Left forelimb (tissue), 1 donor: ENCODE results near the gene GJD4.

Source experiments
- DNase-seq: peaks from one replicate; pipeline ENCODE4 v3.0.0-alpha.2; 2018; ENCODE audit warnings: low spot score

Gene GJD4

GRCh38 chr10:35579116-35579515, 26.0 kb upstream of the GJD4 start:
- DNase-seq = no peak

GRCh38 chr10:35579726-35580422, 25.3 kb upstream of the GJD4 start:
- DNase-seq = no peak

- DNase-seq = no peak
Measured at GRCh38 chr10:35580423-35580770, 24.7 kb upstream of the GJD4 start.

GRCh38 chr10:35581655-35582054, 23.5 kb upstream of the GJD4 start:
- DNase-seq = no peak

- no peak for DNase-seq
Measured at GRCh38 chr10:35584946-35585345, 20.2 kb upstream of the GJD4 start.

GRCh38 chr10:35585356-35585755, 19.8 kb upstream of the GJD4 start:
- no peak for DNase-seq

GRCh38 chr10:35585903-35586535, 19.1 kb upstream of the GJD4 start:
- DNase-seq = no peak

GRCh38 chr10:35588836-35589235, 16.3 kb upstream of the GJD4 start:
- no peak for DNase-seq

- DNase-seq = no peak
Measured at GRCh38 chr10:35592441-35592840, 12.7 kb upstream of the GJD4 start.

- DNase-seq = no peak
Measured at GRCh38 chr10:35594115-35595079, 10.7 kb upstream of the GJD4 start.

GRCh38 chr10:35595106-35595505, 10.0 kb upstream of the GJD4 start:
- DNase-seq = no peak

- DNase-seq = no peak
Measured at GRCh38 chr10:35598379-35598778, 6.8 kb upstream of the GJD4 start.

GRCh38 chr10:35600193-35600592, 4.9 kb upstream of the GJD4 start:
- no peak for DNase-seq

GRCh38 chr10:35606430-35606829, 1.3 kb downstream of the GJD4 start:
- DNase-seq = no peak

- DNase-seq = no peak
Measured at GRCh38 chr10:35607475-35608327, 2.6 kb downstream of the GJD4 start.

- DNase-seq = no peak
Measured at GRCh38 chr10:35608328-35608672, 3.2 kb downstream of the GJD4 start.

- no peak for DNase-seq
Measured at GRCh38 chr10:35611750-35612149, 6.6 kb downstream of the GJD4 start.

- DNase-seq = no peak
Measured at GRCh38 chr10:35612385-35613106, 7.4 kb downstream of the GJD4 start.

GRCh38 chr10:35613107-35613440, 7.9 kb downstream of the GJD4 start:
- no peak for DNase-seq

- DNase-seq = no peak
Measured at GRCh38 chr10:35613597-35614226, 8.6 kb downstream of the GJD4 start.

GRCh38 chr10:35614312-35614711, 9.2 kb downstream of the GJD4 start:
- no peak for DNase-seq
